Hair follicular keratinocyte (primary cell): ENCODE results near the gene CNOT6. TPM values are rescaled to one million over a fixed set of nuclear protein-coding genes. Genes with fewer than 3 reads are reported as not detected.

ENCODE experiments used
- total RNA-seq: library from RNA; depleted of rRNA; stranded (reverse); fragments of >200 nt; gene quantifications from 2 replicates; pipeline ENCODE4 v1.2.3, GENCODE V29; 2015

The CNOT6 gene
- total RNA-seq, result 11.2 and 14.9 TPM in 2 replicates

DNA sequence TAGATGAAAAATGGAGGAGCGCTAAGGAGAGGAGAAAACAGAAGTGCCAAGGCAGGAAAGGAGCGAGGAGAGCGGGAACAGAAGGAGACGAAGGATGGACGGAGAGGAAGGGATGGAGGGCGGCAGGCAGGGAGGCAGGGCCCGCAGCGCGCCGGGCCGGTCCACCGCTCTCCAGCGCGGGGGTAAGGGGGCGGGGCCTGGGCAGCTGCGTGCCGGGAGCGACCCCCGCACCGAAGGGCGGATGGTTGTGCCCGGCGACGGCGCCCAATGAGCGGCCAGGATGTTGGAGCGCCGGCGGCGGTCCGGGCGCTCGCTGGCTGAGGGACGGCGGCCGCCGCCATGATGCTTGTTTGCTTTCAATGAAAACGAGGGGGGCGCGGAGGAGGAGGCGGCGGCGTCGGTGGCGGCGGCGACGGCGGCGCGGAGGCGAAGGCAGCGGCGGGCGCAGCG is at the start of gene CNOT6:
Gene CNOT6, plus strand, starts transcription at position 320 of the 450 bp plus-strand sequence. CDS start 34,898 bp downstream, outside the sequence.

DNA sequence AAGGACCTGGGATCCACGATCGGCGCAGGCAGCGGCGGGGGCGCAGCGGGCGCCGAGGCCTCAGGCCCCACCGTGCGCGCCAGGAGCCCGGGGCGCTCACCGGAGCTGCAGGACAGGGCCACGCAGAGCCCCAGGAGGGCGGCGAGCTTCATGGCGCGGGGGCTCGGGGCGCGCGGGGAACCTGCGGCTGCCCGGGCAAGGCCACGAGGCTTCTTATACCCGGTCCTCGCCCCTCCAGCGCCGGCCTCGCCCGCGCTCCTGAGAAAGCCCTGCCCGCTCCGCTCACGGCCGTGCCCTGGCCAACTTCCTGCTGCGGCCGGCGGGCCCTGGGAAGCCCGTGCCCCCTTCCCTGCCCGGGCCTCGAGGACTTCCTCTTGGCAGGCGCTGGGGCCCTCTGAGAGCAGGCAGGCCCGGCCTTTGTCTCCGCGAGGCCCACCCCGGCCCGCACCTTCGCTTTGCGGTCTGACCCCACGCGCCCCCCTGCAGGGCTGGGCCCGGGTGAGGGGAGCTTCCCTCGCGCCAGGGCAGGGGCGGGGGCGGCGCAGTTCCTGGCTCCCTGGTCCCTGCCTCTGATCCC is 97.2 kb downstream of the CNOT6 start, which contains the start of gene SCGB3A1:
Gene SCGB3A1, minus strand, starts transcription at position 189 of the 577 bp plus-strand sequence. Its CDS starts 37 bp downstream, at position 152.

Other genes with a start within 250 kb of the CNOT6 start
- gene MAPK9, start 202.3 kb upstream of the CNOT6 start, total RNA-seq, result 19.6 and 20.3 TPM in 2 replicates
- 0.39 and 5.1 TPM in 2 replicates for gene GFPT2, start 141.0 kb upstream of the CNOT6 start, total RNA-seq
- gene SCGB3A1, start 97.1 kb downstream of the CNOT6 start, total RNA-seq, result not detected in 2 replicates
- 0.08 and 0.16 TPM in 2 replicates for gene FLT4, start 155.2 kb downstream of the CNOT6 start, total RNA-seq
- not detected in 2 replicates for gene OR2Y1, start 245.7 kb downstream of the CNOT6 start, total RNA-seq